DMS 273 treated with DMSO at 0.1 percent for 48 hours (cell line): Measurements from ENCODE around the gene DLG5.
A peak's percentile ranks its signal among the peaks of the same experiment; 100 is the strongest.

Source experiments
- DNase-seq: peaks from one replicate; lab custom pipeline; 2025; lab: John Stamatoyannopoulos, UW

The DLG5 gene

DNA sequence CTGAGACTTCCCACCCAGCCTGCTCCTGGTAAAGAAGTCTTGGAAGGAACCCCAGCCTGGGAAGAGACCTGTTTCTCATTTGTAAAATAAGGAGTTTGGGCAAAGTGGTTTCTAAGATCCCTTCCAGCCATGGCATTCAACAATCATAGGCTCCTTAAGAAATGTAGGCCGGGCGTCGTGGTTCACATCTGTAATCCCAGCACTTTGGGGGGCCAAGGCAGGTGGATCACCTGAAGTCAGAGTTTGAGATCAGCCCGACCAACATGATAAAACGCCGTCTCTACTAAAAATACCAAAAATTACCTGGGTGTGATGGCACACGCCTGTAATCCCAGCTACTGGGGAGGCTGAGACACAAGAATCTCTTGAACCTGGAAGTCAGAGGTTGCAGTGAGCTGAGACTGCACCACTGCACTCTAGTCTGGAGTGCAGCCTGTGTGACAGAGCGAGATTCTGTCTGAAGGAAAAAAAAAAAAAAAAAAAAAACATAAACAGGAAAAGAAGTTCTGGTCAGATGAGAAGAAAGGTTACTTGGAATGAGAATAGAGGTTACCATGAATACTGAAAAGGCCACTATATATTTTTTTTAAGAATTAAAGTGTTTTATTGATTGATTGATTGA is 15.9 kb downstream of the DLG5 start:
- no peak for DNase-seq

DNA sequence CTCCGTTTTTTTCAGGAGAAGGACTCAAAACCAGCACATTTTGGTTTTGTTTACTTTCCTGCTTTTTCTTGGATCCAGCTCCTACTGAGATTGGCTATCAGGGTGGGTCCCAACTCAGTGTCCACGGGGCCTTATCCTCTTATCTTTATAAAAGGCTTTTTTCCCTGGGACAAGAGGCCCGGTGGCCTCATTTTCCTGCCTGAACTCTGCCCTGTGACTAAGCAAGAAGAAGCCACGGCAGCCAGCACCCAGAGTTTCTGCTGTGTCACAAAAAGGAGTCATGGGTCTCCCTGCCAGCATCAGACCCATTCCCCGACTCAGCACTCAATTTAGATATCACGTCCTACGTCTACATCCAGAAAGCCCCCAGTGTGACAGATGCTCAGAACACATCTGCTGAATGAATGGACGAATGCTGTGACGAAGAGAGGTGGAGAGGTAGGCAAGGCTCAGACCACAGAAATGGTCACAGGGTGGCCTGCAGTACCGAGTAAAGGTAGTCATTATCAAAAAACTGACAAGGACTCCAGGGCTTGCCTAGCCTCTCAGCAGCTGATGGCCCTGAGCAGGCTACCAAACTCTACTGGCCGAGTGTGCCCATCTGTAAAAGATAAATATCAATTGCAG is 16.7 kb downstream of the DLG5 start:
- DNase-seq = no peak

DNA sequence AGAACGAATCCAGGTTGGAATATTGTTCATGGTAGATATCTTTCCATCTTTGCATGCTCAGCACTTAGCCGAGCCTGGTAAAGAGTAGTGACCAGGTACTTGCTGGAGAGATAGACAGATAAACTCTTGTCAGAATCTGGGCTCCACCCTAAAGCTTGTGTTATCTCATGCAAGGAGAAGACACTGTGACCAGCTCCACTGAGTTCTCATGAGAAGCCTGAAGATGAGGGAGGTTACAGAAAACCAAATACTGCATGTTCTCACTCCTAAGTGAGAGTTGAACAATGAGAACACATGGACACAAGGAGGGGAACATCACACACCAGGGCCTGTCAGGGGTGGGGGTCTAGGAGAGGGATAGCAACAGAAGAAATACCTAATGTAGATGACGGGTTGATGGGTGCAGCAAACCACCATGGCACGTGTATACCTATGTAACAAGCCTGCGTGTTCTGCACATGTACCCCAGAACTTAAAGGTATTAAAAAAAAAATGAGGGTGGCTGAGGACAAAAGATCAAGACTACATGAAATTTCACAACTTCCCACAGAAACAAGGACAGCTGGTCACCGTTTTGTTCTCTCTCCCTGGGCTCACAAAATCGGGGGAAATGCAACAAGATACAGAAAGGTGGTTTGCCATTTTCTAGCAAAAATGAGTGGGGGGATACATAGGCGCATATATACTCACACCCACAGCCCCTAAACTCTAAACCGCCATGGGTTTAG is 17.4 kb downstream of the DLG5 start:
- no peak for DNase-seq

DNA sequence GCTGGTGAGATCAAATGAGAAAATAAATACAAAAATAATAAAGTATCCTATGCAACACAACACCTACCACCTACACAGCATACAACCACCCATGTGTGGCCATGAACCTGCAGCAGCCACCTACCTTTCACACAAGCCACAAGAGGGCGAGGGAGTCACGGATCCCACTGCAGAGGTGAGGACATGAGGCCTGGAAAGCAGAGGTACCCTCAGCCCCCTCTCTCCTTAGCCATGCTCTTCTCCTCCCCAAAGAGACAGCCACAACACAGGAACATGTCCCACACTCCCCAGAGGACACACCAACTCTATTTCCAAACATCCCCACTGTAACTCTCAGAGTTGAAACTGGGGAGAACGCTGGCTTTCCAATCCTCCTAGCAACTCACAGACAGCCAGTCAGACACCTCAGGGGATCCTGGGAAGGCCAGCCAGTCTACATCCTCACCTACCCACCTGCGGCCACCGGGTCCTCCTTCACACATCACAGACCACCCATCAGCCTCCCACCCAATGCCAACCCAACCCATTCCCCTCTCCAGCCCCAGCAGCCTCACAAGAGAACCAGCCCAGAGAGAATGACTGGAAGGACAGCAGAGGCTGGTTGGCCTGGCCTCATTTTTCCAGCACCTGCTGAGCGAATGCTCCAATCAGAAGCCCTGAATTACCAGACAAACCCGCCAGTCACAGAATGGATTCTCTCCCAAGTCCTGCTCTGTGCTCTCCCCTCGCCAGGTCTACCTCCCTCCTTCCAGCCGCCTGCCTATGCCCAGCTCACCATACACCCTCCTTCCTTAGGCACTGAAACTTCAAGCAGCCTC is 18.4 kb downstream of the DLG5 start:
- DNase-seq = no peak

DNA sequence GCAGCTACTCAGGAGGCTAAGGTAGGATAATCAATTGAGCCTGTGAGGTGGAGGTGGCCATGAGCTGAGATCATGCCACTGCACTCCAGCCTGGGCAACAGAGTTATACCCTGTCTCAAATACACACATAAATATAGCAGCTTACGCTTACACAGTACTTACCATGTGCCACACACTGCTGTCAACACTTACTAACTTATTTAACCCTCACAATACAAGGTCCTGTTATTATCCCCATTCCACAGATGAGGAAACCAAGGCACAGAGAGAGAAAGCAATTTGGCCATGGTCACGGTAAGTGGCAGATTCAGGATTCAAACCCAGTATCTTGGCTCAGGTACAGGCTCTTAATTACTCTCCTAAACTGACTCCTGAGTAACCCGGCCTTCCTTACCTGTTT is 19.1 kb downstream of the DLG5 start:
- no peak for DNase-seq

DNA sequence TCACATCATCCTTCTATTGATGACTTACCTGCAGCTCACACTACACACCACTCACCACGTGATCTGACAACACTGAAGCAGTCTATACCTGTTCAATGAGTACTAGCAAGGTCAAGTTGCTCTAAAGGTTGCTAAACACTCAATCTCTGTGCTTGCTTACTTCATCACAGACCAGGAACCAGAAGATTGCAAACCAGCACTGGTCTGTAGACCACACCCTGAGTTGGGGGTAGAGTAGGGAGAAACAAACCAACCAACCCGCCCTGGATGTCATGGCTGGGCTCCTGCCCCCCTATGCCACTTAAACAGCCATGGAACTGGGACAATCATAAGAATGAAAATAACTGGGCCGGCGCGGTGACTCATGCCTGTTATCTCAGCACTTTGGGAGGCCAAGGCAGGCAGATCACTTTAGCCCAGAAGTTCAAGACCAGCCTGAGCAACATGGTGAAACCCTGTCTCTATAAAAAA is 19.6 kb downstream of the DLG5 start:
- DNase-seq = no peak

DNA sequence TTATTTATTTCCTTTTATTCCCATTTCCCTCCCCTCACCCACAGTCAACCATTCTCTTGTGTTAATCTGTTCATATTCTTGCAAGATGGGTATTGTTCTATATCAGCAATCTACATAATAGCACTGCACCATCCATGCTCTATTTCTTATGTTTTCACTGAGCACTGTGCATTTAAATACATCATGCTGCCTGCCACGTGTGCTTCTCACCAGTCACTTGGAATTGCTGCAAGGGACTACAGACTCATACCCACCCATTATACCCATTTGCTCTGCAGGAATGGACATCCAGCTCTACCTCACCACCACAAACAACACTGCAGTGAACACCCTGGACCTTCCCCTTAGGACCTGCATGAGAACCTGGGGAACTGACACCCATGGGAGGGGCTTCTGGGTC is 20.8 kb downstream of the DLG5 start:
- no peak for DNase-seq

DNA sequence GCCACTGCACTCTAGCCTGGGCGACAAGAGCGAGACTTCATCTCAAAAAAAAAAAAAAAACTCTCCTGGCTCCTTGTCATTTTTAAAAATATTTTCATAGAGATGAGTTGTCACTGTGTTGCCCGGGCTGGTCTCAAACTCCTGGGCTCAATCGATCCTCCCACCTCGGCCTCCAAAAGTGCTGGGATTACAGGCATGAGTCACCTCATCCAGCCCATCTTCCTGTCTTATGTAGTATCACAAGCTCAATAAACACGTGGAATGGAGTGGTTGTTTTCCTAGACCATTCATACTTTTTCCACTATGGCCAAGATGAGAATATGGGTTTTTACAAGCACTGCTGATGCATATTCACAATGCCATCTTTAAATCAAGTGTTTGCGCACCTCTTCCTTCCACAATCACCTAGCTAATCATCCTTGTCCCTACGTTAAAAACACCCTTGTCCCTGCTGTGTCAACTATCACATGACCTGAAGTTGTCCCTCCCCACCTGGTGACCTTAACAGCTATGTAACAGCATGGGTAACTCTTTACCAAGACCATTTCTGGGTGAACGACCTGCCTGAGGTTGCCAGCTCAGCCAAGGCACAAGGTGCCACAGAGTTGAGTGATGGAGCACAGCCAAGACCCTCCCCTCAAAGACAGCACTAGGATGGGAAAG is 21.3 kb downstream of the DLG5 start:
- DNase-seq = no peak

DNA sequence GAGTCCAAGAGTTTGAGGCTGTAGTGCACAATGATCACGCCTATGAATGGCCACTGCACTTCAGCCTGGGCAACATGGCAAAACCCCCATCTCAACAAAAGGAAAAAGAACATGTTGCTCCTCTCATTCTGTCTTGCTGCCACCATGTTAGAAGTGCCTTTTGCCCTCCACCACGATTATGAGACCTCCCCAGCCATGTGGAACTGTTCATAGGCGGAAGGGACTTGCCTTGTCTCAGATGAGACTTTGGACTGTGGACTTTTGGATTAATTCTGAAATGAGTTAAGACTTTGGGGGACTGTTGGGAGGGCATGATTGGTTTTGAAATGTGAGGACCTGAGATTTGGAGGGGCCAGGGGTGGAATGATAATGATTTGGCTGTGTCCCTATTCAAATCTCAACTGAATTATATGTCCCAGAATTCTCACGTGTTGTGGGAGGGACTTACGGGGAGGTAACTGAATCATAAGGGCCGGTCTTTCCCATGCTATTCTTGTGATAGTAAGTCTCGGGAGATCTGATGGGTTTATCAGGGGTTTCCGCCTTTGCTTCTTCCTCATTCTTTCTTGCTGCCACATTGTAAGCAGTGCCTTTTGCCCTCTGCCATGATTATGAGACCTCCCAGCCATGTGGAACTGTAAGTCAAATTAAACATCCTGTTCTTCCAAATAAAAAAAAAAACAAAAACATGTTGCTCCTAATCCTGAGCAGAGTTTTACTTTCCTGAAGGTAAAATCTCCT is 22.3 kb downstream of the DLG5 start:
- DNase-seq = no peak

DNA sequence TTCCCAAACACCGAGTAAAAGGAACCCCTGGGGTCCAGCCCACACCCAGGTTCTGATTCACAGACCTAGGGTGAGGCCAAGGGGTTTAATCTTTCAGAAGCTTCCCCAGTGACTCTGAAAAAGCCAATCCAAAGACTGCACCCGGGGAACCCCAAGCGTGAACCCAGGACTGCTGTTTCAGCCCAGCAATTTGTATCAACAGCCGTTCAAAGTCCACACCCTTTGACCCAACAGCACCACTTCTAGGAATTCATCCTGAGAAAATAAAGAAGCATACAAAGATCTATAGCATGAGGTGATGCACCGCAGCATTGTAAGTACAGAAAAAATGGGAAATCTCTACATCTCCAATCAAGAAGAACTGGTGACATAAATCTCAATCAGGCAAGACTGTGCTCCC is 24.4 kb downstream of the DLG5 start:
- DNase-seq = no peak

DNA sequence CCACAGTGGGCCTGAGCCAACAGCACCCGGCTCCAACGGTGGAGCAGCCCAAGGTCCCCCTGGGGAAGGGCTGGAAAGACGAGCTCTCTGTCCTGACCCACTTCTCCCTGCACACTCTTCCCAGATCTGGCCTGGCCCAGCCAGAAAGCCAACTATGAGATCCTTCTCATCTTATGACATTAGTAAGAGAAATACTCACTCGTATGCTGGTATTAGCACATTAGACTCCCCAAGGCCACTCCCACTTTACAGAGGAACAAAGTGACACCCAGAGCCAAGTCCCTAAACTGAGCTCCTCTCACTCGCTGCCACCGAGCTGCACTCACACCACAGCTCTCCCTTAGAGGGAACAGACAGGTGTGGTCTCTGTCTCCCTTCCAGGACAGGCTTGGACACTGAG is 24.8 kb downstream of the DLG5 start:
- DNase-seq = no peak

DNA sequence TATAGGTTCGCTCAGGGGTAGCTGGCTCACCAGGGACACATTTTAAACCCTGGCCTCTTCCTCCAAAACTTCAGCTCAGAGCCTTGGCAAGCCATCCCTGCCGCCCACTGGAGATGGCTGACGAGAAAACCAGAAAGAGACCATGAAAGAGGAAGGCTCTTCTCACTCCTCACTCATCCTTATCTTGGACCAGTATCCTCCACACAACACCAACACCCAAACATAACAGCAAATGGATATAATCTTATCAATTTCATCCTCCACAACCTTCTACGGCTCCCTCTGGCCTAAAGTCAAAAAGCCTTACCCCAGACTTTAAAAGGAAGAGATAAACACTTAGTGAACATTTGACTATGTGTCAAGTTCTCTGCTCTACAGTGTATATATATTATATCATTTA is 26.9 kb downstream of the DLG5 start:
- no peak for DNase-seq

DNA sequence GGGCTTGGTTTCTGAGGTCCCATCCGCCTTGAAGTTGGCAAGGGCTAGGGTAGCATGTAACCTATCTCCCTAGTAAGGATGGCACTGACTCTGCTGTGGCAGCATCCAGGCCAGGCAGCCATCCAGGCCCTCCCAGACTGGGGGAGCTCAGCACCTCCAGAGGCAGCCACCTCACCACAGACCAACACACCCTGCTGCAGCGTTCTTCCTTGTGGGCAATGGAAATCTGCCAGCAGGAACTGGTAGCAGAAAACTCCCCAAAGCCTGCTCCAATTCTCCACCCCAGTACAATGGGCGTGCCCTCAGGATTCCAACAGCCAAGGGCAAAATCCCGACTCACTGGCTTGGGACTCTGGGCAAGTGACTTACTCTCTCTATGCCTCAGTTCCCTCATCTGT is 27.5 kb downstream of the DLG5 start:
- DNase-seq = peak; percentile 55

DNA sequence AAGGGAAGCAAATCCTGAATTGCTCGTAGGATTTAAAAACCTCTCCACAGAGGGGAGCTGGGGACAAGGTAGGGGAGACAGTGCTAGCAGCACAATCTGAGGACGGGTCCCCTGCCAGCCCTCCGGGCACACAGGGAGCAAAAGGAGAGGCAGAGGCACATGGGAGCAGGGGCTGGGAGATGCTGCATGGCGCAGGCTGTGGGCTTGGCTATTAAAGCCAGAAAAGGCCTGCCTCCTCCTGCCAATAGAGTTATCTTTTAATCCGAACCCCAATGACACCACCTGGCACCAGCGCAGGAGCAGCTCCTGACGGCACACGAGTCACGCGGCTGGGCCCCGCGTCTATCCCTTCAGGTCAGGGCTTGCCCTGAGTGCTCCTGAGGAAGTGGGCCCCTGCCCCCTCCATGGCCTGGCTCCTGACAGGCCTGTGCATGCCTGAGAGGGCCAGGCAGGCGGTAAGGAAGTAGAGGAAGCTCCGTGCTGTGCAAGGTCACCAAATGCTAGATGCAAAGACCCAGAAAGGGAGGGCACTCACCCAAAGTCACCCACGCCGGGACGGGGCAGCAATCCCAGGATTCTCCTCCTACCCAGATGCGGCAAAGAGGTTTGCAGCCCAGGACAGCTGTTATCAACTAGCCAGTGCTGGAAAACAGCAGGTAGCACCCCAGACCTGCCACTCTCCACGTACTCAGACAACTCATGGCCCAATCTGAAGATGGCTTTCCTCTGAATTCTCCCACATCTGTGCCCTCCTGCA is 28.1 kb downstream of the DLG5 start:
- DNase-seq = peak; percentile 89

DNA sequence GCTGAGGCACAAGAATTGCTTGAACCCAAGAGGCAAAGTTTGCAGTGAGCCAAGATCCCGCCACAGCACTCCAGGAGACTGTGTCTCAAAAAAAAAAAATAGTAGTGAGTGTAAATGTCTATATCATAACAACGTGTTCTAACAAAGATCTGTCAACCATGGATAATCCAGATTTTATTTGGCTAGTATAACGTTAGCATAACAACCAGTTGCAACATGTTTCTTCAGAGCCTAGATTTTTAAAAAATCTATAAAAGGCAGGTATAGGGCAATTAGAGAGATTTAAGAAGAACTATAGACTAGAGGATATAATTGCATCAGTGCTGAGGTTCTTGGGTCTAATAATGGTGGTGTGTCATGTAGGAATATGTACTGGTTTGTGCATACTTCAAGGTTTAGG is 30.5 kb downstream of the DLG5 start:
- no peak for DNase-seq

DNA sequence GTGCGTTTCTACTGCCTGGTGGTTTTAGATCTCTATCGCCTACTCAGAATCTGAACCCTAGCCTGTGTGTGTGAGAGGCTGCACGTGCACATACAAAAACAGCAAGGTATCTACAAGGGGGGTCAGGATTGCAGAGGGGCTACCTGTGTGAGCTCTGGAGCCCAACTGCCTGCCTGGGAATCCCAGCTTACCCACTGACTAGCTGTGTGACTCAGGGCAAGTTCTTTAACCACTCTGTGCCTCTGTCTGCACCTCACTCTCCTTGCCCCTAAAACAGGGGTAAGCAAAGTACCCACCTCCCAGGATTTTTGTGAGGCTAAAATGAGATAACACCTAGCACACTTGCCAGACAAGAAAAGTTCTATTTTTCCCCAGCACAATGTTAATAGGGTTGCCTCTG is 32.5 kb downstream of the DLG5 start:
- DNase-seq = no peak

DNA sequence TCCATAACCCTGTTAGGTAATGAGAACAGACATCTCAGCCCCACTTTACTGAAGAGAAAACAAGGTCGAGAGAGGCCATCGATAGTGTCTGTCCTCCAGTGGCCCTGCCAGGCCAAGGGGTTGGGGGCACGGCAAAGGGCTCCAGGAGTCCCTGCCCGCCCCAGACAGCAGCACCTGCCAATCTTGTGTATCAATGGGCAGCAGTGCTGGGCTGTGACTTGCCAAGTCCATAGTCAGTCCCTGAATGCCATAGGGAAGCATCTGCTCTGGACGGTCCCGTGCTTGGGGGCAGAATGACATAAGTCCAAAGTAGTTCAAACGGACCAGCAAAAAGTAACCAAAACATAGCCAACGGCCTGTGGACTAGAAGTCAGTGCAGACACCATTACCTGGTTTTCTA is 33.2 kb downstream of the DLG5 start:
- no peak for DNase-seq

DNA sequence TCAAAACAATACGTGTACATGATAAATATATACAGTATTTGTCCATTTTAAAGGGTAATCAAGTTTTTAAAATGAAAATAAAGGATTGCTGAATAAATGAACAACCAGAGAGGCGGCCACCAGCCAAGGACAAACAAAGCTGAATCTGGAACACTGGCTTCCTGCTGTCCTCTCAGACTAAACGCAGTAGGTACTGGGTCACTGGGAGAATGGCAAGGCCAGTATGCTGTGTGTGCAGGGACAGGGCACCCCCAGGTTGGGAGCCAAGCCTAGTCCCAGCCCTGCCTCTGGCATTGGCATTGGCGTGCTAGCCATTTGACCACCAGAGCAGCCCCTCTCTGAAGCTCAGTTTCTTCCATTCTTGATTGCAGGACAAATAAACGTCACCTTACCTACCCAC is 33.8 kb downstream of the DLG5 start:
- DNase-seq = no peak

DNA sequence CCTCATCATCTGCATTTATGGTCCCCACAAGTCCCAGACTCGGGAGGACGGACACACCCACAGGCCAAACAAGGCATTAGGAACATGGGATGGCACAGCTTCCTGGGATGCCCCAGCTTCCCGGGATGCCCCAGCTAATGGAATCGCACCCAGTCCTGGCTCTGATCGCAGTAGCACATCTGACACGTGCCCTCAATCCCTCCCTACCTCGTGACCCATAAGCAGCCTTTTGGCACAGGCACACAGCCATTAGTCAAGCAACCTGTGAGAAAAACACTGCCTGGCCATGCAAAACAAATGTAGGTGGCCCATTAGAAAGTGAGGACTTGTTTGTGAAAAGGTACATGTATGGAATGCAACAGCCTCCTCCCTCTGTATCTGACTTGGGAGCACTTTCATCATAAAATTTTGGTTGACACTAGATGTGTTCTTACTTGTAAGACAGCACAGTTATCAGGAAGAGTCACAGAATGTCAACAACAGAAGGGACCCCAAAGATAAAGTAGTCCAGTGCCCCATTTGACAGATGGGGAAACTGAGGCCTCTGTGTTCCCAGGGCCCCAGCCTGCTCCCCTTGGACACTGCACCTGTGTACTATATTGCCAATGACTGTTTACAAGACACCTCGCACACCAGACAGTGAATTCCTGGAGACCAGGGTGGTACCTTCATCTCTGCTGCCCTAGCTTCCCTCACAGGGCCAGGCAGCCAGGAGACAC is 34.4 kb downstream of the DLG5 start:
- no peak for DNase-seq

DNA sequence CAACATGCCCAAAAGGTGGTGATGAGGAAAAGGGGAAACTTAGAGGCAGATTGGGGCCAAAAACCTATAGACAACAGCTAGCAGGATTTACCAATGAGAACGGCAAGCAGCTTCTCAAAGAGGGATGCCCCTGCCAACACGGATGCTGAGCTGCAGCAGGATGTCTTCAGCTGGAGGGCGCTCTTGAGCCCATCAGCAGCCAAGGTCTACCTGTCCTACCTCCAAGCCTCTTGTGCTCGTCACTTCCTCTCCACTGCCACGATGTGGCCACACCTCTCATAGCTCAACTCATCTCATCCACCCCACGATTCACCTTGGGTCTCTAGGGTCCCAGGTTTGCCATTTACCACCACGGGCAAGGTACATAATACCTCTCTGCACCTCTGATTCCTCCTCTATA is 36.5 kb downstream of the DLG5 start:
- no peak for DNase-seq
